ENCODE results near the gene HOXB2.

- TF ChIP-seq CTCF (tag by site-specific recombination; IDR thresholded peaks at IDR 0.05) (no peak), ZNF248 (tag by site-specific recombination; IDR thresholded peaks at IDR 0.05) (no peak), ZNF501 (tag by site-specific recombination; IDR thresholded peaks at IDR 0.05) (no peak), YY1 (tag by site-specific recombination; IDR thresholded peaks at IDR 0.05) (no peak), ZNF785 (tag by site-specific recombination; IDR thresholded peaks at IDR 0.05) (no peak), ZNF426 (tag by site-specific recombination; IDR thresholded peaks at IDR 0.05) (no peak), FEZF1 (tag by site-specific recombination; IDR thresholded peaks at IDR 0.05) (no peak), ZBTB44 (tag by site-specific recombination; IDR thresholded peaks at IDR 0.05) (no peak), GLIS2 (tag by site-specific recombination; IDR thresholded peaks at IDR 0.05) (no peak), WT1 (tag by site-specific recombination; IDR thresholded peaks at IDR 0.05) (no peak)
- TF ChIP-seq, protein P1, sequence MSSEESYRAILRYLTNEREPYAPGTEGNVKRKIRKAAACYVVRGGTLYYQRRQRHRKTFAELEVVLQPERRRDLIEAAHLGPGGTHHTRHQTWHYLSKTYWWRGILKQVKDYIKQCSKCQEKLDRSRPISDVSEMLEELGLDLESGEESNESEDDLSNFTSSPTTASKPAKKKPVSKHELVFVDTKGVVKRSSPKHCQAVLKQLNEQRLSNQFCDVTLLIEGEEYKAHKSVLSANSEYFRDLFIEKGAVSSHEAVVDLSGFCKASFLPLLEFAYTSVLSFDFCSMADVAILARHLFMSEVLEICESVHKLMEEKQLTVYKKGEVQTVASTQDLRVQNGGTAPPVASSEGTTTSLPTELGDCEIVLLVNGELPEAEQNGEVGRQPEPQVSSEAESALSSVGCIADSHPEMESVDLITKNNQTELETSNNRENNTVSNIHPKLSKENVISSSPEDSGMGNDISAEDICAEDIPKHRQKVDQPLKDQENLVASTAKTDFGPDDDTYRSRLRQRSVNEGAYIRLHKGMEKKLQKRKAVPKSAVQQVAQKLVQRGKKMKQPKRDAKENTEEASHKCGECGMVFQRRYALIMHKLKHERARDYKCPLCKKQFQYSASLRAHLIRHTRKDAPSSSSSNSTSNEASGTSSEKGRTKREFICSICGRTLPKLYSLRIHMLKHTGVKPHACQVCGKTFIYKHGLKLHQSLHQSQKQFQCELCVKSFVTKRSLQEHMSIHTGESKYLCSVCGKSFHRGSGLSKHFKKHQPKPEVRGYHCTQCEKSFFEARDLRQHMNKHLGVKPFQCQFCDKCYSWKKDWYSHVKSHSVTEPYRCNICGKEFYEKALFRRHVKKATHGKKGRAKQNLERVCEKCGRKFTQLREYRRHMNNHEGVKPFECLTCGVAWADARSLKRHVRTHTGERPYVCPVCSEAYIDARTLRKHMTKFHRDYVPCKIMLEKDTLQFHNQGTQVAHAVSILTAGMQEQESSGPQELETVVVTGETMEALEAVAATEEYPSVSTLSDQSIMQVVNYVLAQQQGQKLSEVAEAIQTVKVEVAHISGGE (tag by site-specific recombination; conservative IDR thresholded peaks at IDR 0.05; ENCODE audit: low read depth): no peak; the same call in 1 of the 2 replicates
Observed at GRCh38 chr17:48578616-48579470, 33.9 kb upstream of the HOXB2 start.
